ENCODE data around the gene ABLIM2.

GRCh38 chr4:8104491-8105305 lies 53.9 kb downstream of the ABLIM2 start:
- TF ChIP-seq SREBF2 (IDR thresholded peaks at IDR 0.05) (no peak), JUNB (IDR thresholded peaks at IDR 0.05) (no peak), MYC (IDR thresholded peaks at IDR 0.05; ENCODE audit: borderline replicate concordance, low read length) (no peak), CEBPB (IDR thresholded peaks at IDR 0.05) (no peak), NFE2L2 (conservative IDR thresholded peaks at IDR 0.05; ENCODE audit: low read length) (no peak), RCOR1 (IDR thresholded peaks at IDR 0.05; ENCODE audit: low read depth, low read length) (no peak)
- TF ChIP-seq, protein P1, sequence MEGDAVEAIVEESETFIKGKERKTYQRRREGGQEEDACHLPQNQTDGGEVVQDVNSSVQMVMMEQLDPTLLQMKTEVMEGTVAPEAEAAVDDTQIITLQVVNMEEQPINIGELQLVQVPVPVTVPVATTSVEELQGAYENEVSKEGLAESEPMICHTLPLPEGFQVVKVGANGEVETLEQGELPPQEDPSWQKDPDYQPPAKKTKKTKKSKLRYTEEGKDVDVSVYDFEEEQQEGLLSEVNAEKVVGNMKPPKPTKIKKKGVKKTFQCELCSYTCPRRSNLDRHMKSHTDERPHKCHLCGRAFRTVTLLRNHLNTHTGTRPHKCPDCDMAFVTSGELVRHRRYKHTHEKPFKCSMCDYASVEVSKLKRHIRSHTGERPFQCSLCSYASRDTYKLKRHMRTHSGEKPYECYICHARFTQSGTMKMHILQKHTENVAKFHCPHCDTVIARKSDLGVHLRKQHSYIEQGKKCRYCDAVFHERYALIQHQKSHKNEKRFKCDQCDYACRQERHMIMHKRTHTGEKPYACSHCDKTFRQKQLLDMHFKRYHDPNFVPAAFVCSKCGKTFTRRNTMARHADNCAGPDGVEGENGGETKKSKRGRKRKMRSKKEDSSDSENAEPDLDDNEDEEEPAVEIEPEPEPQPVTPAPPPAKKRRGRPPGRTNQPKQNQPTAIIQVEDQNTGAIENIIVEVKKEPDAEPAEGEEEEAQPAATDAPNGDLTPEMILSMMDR (IDR thresholded peaks at IDR 0.05): no peak
- TF ChIP-seq, protein P2, sequence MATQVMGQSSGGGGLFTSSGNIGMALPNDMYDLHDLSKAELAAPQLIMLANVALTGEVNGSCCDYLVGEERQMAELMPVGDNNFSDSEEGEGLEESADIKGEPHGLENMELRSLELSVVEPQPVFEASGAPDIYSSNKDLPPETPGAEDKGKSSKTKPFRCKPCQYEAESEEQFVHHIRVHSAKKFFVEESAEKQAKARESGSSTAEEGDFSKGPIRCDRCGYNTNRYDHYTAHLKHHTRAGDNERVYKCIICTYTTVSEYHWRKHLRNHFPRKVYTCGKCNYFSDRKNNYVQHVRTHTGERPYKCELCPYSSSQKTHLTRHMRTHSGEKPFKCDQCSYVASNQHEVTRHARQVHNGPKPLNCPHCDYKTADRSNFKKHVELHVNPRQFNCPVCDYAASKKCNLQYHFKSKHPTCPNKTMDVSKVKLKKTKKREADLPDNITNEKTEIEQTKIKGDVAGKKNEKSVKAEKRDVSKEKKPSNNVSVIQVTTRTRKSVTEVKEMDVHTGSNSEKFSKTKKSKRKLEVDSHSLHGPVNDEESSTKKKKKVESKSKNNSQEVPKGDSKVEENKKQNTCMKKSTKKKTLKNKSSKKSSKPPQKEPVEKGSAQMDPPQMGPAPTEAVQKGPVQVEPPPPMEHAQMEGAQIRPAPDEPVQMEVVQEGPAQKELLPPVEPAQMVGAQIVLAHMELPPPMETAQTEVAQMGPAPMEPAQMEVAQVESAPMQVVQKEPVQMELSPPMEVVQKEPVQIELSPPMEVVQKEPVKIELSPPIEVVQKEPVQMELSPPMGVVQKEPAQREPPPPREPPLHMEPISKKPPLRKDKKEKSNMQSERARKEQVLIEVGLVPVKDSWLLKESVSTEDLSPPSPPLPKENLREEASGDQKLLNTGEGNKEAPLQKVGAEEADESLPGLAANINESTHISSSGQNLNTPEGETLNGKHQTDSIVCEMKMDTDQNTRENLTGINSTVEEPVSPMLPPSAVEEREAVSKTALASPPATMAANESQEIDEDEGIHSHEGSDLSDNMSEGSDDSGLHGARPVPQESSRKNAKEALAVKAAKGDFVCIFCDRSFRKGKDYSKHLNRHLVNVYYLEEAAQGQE (IDR thresholded peaks at IDR 0.05): no peak
